Upper lobe of left lung (tissue), 4 donors: ENCODE results near the gene RIPOR2.

Experiments
- POLR2A ChIP-seq, 4 donors: fragments of 450-650 bp; IDR thresholded peaks; one replicate each; pipeline ENCODE4 v1.5.1; 2016 to 2017; ENCODE audit warnings: antibody characterized with exemption in 4 of 4, mild to moderate bottlenecking in 2 of 4
- POLR2AphosphoS5 ChIP-seq, 2 donors: sonication (generic); formaldehyde crosslinking; IDR thresholded peaks; one replicate each; pipeline ENCODE4 v1.5.1; 2017; ENCODE audit warnings: antibody characterized with exemption in 2 of 2
- TF ChIP-seq, protein P1 (sequence below), 6 experiments: fragments of 450-650 bp in 4 of 6; fragments of 200-600 bp in 2 of 6; sonication (generic) in 2 of 6; IDR thresholded peaks; one replicate each; pipeline ENCODE4 v1.5.1; 2016 to 2019; ENCODE audit warnings: antibody characterized with exemption in 6 of 6

GRCh38 chr6:24775520-24776058 lies 160.2 kb downstream of the RIPOR2 start:
- TF ChIP-seq, protein P1, sequence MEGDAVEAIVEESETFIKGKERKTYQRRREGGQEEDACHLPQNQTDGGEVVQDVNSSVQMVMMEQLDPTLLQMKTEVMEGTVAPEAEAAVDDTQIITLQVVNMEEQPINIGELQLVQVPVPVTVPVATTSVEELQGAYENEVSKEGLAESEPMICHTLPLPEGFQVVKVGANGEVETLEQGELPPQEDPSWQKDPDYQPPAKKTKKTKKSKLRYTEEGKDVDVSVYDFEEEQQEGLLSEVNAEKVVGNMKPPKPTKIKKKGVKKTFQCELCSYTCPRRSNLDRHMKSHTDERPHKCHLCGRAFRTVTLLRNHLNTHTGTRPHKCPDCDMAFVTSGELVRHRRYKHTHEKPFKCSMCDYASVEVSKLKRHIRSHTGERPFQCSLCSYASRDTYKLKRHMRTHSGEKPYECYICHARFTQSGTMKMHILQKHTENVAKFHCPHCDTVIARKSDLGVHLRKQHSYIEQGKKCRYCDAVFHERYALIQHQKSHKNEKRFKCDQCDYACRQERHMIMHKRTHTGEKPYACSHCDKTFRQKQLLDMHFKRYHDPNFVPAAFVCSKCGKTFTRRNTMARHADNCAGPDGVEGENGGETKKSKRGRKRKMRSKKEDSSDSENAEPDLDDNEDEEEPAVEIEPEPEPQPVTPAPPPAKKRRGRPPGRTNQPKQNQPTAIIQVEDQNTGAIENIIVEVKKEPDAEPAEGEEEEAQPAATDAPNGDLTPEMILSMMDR (IDR thresholded peaks at IDR 0.05) = no peak
- TF ChIP-seq POLR2A (IDR thresholded peaks at IDR 0.05) = no peak
- TF ChIP-seq POLR2AphosphoS5 (IDR thresholded peaks at IDR 0.05) = no peak
